H9 (cell line): ENCODE measurements around the gene PEX14. TPM values are rescaled to one million over a fixed set of nuclear protein-coding genes. Genes with fewer than 3 reads are reported as not detected.

Experiments
- DNase-seq: peaks from one replicate; pipeline ENCODE4 v3.0.0-alpha.2; 2017
- H2AFZ ChIP-seq: one replicate; pipeline ENCODE4 v1.6.1; 2013; ENCODE audit warnings: mild to moderate bottlenecking, low read length, control low read depth, moderate library complexity
- H2AK5ac ChIP-seq: 2 replicates; pipeline ENCODE4 v1.6.1; 2013; ENCODE audit warnings: low read length, control low read depth, mixed read lengths; ENCODE audit not compliant: insufficient read length
- H2BK120ac ChIP-seq: one replicate; pipeline ENCODE4 v1.6.1; 2013; ENCODE audit warnings: low read depth, mild to moderate bottlenecking, low read length, control low read depth, inconsistent platforms; ENCODE audit not compliant: poor library complexity, severe bottlenecking
- H2BK12ac ChIP-seq: 2 replicates; pipeline ENCODE4 v1.6.1; 2013; ENCODE audit warnings: low read length, control low read depth, mixed read lengths, low read depth; ENCODE audit not compliant: insufficient read length
- H2BK15ac ChIP-seq: 2 replicates; pipeline ENCODE4 v1.6.1; 2013; ENCODE audit warnings: low read depth, low read length, control low read depth
- H2BK20ac ChIP-seq: one replicate; pipeline ENCODE4 v1.6.1; 2013; ENCODE audit warnings: low read depth, mild to moderate bottlenecking, low read length, control low read depth, inconsistent platforms; ENCODE audit not compliant: poor library complexity, severe bottlenecking
- H2BK5ac ChIP-seq: 2 replicates; pipeline ENCODE4 v1.6.1; 2013; ENCODE audit warnings: low read length, control low read depth, mixed read lengths; ENCODE audit not compliant: insufficient read length
- H3K14ac ChIP-seq: 2 replicates; pipeline ENCODE4 v1.6.1; 2013; ENCODE audit warnings: low read length, control low read depth; ENCODE audit not compliant: insufficient read depth
- H3K18ac ChIP-seq: 2 replicates; pipeline ENCODE4 v1.6.1; 2013; ENCODE audit warnings: low read depth, mild to moderate bottlenecking, mixed read lengths, low read length, control low read depth; ENCODE audit not compliant: insufficient read length
- H3K23ac ChIP-seq: 2 replicates; pipeline ENCODE4 v1.6.1; 2013; ENCODE audit warnings: low read length, control low read depth, mixed read lengths, low read depth; ENCODE audit not compliant: insufficient read length
- H3K23me2 ChIP-seq: 2 replicates; pipeline ENCODE4 v1.6.1; 2013; ENCODE audit warnings: low read depth, mild to moderate bottlenecking, mixed read lengths, low read length, control low read depth; ENCODE audit not compliant: insufficient read length, poor library complexity, severe bottlenecking
- H3K27ac ChIP-seq: 2 replicates; pipeline ENCODE4 v1.5.1; 2013; ENCODE audit warnings: low read length, control low read depth, mixed read lengths, low read depth; ENCODE audit not compliant: insufficient read length
- H3K27me3 ChIP-seq: 2 replicates; pipeline ENCODE4 v1.6.1; 2013; ENCODE audit warnings: low read length, control low read depth, inconsistent platforms; ENCODE audit not compliant: insufficient read depth
- H3K4ac ChIP-seq: 2 replicates; pipeline ENCODE4 v1.6.1; 2013; ENCODE audit warnings: low read depth, mild to moderate bottlenecking, control low read depth, inconsistent platforms, low read length, moderate library complexity
- H3K4me1 ChIP-seq: 2 replicates; pipeline ENCODE4 v1.6.1; 2013; ENCODE audit warnings: low read length, control low read depth, inconsistent platforms; ENCODE audit not compliant: insufficient read depth
- H3K4me2 ChIP-seq: 2 replicates; pipeline ENCODE4 v1.6.1; 2013; ENCODE audit warnings: low read length, control low read depth, mixed read lengths; ENCODE audit not compliant: insufficient read length, insufficient read depth
- H3K56ac ChIP-seq: 2 replicates; pipeline ENCODE4 v1.6.1; 2013; ENCODE audit warnings: low read depth, mild to moderate bottlenecking, mixed read lengths, low read length, control low read depth; ENCODE audit not compliant: insufficient read length
- H3K79me1 ChIP-seq: 2 replicates; pipeline ENCODE4 v1.6.1; 2013; ENCODE audit warnings: low read depth, mild to moderate bottlenecking, moderate library complexity, low read length, control low read depth, inconsistent platforms; ENCODE audit not compliant: insufficient read depth, poor library complexity, severe bottlenecking
- H3K79me2 ChIP-seq: 2 replicates; pipeline ENCODE4 v1.6.1; 2013; ENCODE audit warnings: low read length, control low read depth, inconsistent platforms; ENCODE audit not compliant: insufficient read depth
- H3K9ac ChIP-seq: 2 replicates; pipeline ENCODE4 v1.6.1; 2013; ENCODE audit warnings: low read length, control low read depth, mixed read lengths; ENCODE audit not compliant: insufficient read length; ENCODE audit errors: extremely low read depth
- H3K9me3 ChIP-seq: one replicate; pipeline ENCODE4 v1.6.1; 2013; ENCODE audit warnings: low read depth, low read length, inconsistent platforms; ENCODE audit not compliant: control insufficient read depth
- H3T11ph ChIP-seq: one replicate; pipeline ENCODE4 v1.6.1; 2013; ENCODE audit warnings: mild to moderate bottlenecking, low read length, control low read depth, inconsistent platforms
- H4K20me1 ChIP-seq: one replicate; pipeline ENCODE4 v1.6.1; 2013; ENCODE audit not compliant: control insufficient read depth, insufficient read length, insufficient read depth
- H4K5ac ChIP-seq: 2 replicates; pipeline ENCODE4 v1.6.1; 2013; ENCODE audit warnings: low read depth, mild to moderate bottlenecking, mixed read lengths, low read length, control low read depth; ENCODE audit not compliant: insufficient read length
- H4K8ac ChIP-seq: replicated peaks from 2 replicates; pipeline ENCODE4 v1.6.1; 2013; ENCODE audit warnings: low read length, control low read depth, mixed read lengths, low read depth; ENCODE audit not compliant: insufficient read length
- H4K91ac ChIP-seq: 2 replicates; pipeline ENCODE4 v1.6.1; 2013; ENCODE audit warnings: low read depth, mild to moderate bottlenecking, moderate library complexity, mixed read lengths, low read length, control low read depth; ENCODE audit not compliant: insufficient read length
- H3K27ac Mint-ChIP-seq, 3 experiments: 2 replicates in 2 of 3; 3 replicates in 1 of 3; pipeline ENCODE4 v1.8.0; 2020 to 2021; ENCODE audit warnings: mixed read lengths in 3 of 3, mild to moderate bottlenecking in 1 of 3, moderate library complexity in 1 of 3
- H3K27me3 Mint-ChIP-seq: 2 replicates; pipeline ENCODE4 v1.8.0; 2021; ENCODE audit warnings: low read depth, mild to moderate bottlenecking, moderate library complexity, mixed read lengths
- H3K36me3 Mint-ChIP-seq, 3 experiments: 2 replicates in 2 of 3; 3 replicates in 1 of 3; pipeline ENCODE4 v1.8.0; 2020 to 2021; ENCODE audit warnings: low read depth in 3 of 3, mixed read lengths in 3 of 3; ENCODE audit not compliant: insufficient read depth in 1 of 3
- H3K4me1 Mint-ChIP-seq, 2 experiments: 2 replicates each; pipeline ENCODE4 v1.8.0; 2020; ENCODE audit warnings: mixed read lengths in 2 of 2
- H3K4me3 Mint-ChIP-seq, 2 experiments: 2 replicates in 1 of 2; 3 replicates in 1 of 2; pipeline ENCODE4 v1.8.0; 2020 to 2021; ENCODE audit warnings: mild to moderate bottlenecking in 2 of 2, mixed read lengths in 2 of 2, moderate library complexity in 1 of 2
- H3K9me3 Mint-ChIP-seq, 2 experiments: 2 replicates in 1 of 2; 3 replicates in 1 of 2; pipeline ENCODE4 v1.8.0; 2020; ENCODE audit warnings: mild to moderate bottlenecking in 2 of 2, mixed read lengths in 2 of 2, moderate library complexity in 1 of 2
- CTCF ChIP-seq: fragments of 200-600 bp; sonication (generic); conservative IDR thresholded peaks from 3 replicates; pipeline ENCODE4 v1.8.0; 2021; ENCODE audit warnings: antibody characterized with exemption, mild to moderate bottlenecking
- WGBS: extraction: QIAGEN DNeasy Blood & Tissue Kit; methylation state at CpG from one replicate; pipeline ENCODE4 v1.1.7; 2013; ENCODE audit warnings: missing lambda C conversion rate, low lambda C conversion rate, mixed read lengths; ENCODE audit not compliant: insufficient read length; ENCODE audit errors: extremely low coverage; 5-methylcytosine and 5-hydroxymethylcytosine counted together
- total RNA-seq: library from RNA; stranded (reverse); gene quantifications from 2 replicates; pipeline ENCODE4 v1.2.1, GENCODE V29; 2021

Gene PEX14
- total RNA-seq, 1 experiment from 2014 or later: 23.9 TPM

GRCh38 chr1:10658396-10659066, 183.8 kb downstream of the PEX14 start:
- no peak overlapping the region for H2BK5ac ChIP-seq
- no peak overlapping the region for H3K23ac ChIP-seq
- no peaks in the 10 kb centered on the region for H3K27me3 Mint-ChIP-seq
- no peak overlapping the region for H4K5ac ChIP-seq
- no peak overlapping the region for H3K27ac Mint-ChIP-seq
- H3K4me1 Mint-ChIP-seq: peaks cover 3 to 11% of the 10 kb centered on the region in 2 experiments; a peak in 3 of 4 replicates
- no peak overlapping the region for H3K9ac ChIP-seq
- H3K27ac ChIP-seq: no peak overlapping the region
- no peak overlapping the region for H3K18ac ChIP-seq
- no peaks in the 10 kb centered on the region for H3K23me2 ChIP-seq
- no peak overlapping the region for H3K4ac ChIP-seq
- H2BK120ac ChIP-seq: no peak overlapping the region
- H4K20me1 ChIP-seq: no peaks in the 10 kb centered on the region
- WGBS: no CpG with 5 or more reads among the region's 19 CpGs
- no peak overlapping the region for H2AK5ac ChIP-seq
- no peaks in the 10 kb centered on the region for H3K79me1 ChIP-seq
- TF ChIP-seq CTCF: no peak
- no peak overlapping the region for H4K8ac ChIP-seq
- no peak overlapping the region for H2AFZ ChIP-seq
- DNase-seq: no peak
- no peaks in the 10 kb centered on the region for H3K79me2 ChIP-seq
- H3K14ac ChIP-seq: no peak overlapping the region
- H3T11ph ChIP-seq: no peak overlapping the region
- no peaks in the 10 kb centered on the region for H3K27me3 ChIP-seq
- no peak overlapping the region for H2BK15ac ChIP-seq
- no peak overlapping the region for H3K56ac ChIP-seq
- H3K9me3 ChIP-seq: no peaks in the 10 kb centered on the region
- no peak overlapping the region for H2BK20ac ChIP-seq
- H3K4me3 Mint-ChIP-seq: no peak overlapping the region
- H3K4me2 ChIP-seq: no peak overlapping the region
- no peak overlapping the region for H4K91ac ChIP-seq
- no peaks in the 10 kb centered on the region for H3K4me1 ChIP-seq
- H3K36me3 Mint-ChIP-seq: peaks cover 0 to 4% (median 0%) of the 10 kb centered on the region in 3 experiments; a peak in 1 of 7 replicates
- no peaks in the 10 kb centered on the region for H3K9me3 Mint-ChIP-seq
- no peak overlapping the region for H2BK12ac ChIP-seq
